22Rv1 (cell line): ENCODE results near the gene NAV2.

Experiments used
- CTCF ChIP-seq: fragments of 450-650 bp; IDR thresholded peaks from 2 replicates; pipeline ENCODE4 v1.5.1; 2017; ENCODE audit warnings: mild to moderate bottlenecking
- ZFX ChIP-seq: fragments of 450-650 bp; IDR thresholded peaks from 2 replicates; pipeline ENCODE4 v1.6.1; 2017; ENCODE audit warnings: antibody characterized with exemption, borderline replicate concordance

DNA sequence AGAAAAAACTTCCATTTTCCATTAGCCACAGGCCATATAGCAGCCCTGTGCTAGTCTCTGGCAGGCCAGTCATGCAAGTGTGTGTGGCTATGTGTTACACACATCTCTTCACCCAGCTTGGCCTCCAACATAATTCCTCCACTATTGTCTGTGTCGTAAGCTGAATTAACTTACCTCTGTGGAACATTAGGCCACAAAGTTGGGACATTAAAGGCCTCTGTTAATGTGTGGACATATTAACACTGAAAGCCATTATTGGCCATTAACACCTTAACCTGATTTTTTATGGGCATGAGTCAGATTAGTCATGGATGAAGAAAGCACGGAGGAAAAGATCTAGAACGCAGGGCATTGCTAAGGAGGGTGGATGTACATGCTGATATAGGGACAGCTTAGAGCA is 347.5 kb downstream of the NAV2 start:
- TF ChIP-seq CTCF (no peak), ZFX (no peak)
